Stimulated activated CD8-positive, alpha-beta memory T cell treated with anti-CD3 and anti-CD28 coated beads, Interleukin-2, amount 100 ng/mL, for 1 hour (primary cell): ENCODE data around the gene VIT.

Experiments
- DNase-seq, 2 donors: peaks; one replicate each; pipeline ENCODE4 v3.0.0-alpha.2; 2020; ENCODE audit warnings: low read depth in 2 of 2

The VIT gene

GRCh38 chr2:36710858-36711515 lies 14.5 kb downstream of the VIT start:
- DNase-seq, result no peak

- DNase-seq, result no peak
These were observed 15.3 kb downstream of the VIT start for GRCh38 chr2:36711741-36712314.

- DNase-seq, result no peak
These were observed 16.8 kb downstream of the VIT start for GRCh38 chr2:36713310-36713709.

- no peak for DNase-seq
These were observed 19.6 kb downstream of the VIT start for GRCh38 chr2:36716111-36716510.

- no peak for DNase-seq
These were observed 21.2 kb downstream of the VIT start for GRCh38 chr2:36717603-36718266.

- no peak for DNase-seq
These were observed 31.0 kb downstream of the VIT start for GRCh38 chr2:36727550-36727949.

GRCh38 chr2:36729067-36729466 lies 32.6 kb downstream of the VIT start:
- DNase-seq, result no peak

- DNase-seq, result no peak
These were observed 35.6 kb downstream of the VIT start for GRCh38 chr2:36731941-36732672.

GRCh38 chr2:36732673-36733036 lies 36.1 kb downstream of the VIT start:
- no peak for DNase-seq

GRCh38 chr2:36733215-36733614 lies 36.7 kb downstream of the VIT start:
- DNase-seq, result no peak

GRCh38 chr2:36734304-36734703 lies 37.8 kb downstream of the VIT start:
- no peak for DNase-seq

- DNase-seq, result no peak
These were observed 40.7 kb downstream of the VIT start for GRCh38 chr2:36737131-36737750.

GRCh38 chr2:36740061-36740460 lies 43.6 kb downstream of the VIT start:
- no peak for DNase-seq

GRCh38 chr2:36741188-36741837 lies 44.8 kb downstream of the VIT start:
- no peak for DNase-seq

GRCh38 chr2:36743954-36744353 lies 47.4 kb downstream of the VIT start:
- no peak for DNase-seq

GRCh38 chr2:36748166-36748565 lies 51.7 kb downstream of the VIT start:
- no peak for DNase-seq

- DNase-seq, result no peak
These were observed 53.6 kb downstream of the VIT start for GRCh38 chr2:36750101-36750500.

GRCh38 chr2:36753706-36754221 lies 57.3 kb downstream of the VIT start:
- no peak for DNase-seq

GRCh38 chr2:36754578-36754977 lies 58.1 kb downstream of the VIT start:
- no peak for DNase-seq

GRCh38 chr2:36756438-36756837 lies 59.9 kb downstream of the VIT start:
- no peak for DNase-seq

GRCh38 chr2:36762764-36763490 lies 66.4 kb downstream of the VIT start:
- DNase-seq, result no peak
